ENCODE results near the gene PHACTR2.

The PHACTR2 gene

DNA sequence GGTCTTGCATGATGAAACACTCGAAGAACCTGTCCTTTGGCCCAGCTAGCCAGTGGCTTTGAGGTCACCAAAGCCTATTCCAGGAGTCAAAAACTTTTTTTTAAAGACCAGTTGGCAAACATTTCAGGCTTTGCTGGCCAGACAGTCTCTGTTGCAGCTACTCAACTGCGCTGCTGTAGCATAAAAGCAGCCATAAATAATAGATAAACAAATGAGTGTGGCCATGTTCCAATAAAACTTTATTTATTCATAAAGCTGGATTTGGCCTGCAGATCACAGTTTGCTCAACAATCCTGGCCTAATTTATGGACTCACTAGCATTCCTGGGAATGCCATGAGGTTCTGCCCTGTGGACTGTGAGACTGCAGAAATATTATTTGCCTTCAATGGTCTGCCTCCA, 96.6 kb downstream of the PHACTR2 start:
- Mint-ChIP-seq H3K4me1 (peaks cover 20% of the 10 kb centered on the region), H3K27ac (peak overlapping the region; percentile 43), H3K36me3 (ENCODE audit: low read depth) (peaks cover 25% of the 10 kb centered on the region), H3K27me3 (ENCODE audit: low read depth, poor library complexity) (no peaks in the 10 kb centered on the region), H3K4me3 (no peak overlapping the region), H3K9me3 (no peaks in the 10 kb centered on the region)
- no peak for TF ChIP-seq CTCF (IDR thresholded peaks at IDR 0.05)
- DNase-seq: no peak

- peaks cover 20% of the 10 kb centered on the region for H3K4me1 Mint-ChIP-seq
- TF ChIP-seq CTCF (IDR thresholded peaks at IDR 0.05): no peak
- no peak overlapping the region for H3K4me3 Mint-ChIP-seq
- H3K27me3 Mint-ChIP-seq (ENCODE audit: low read depth, poor library complexity): no peaks in the 10 kb centered on the region
- H3K9me3 Mint-ChIP-seq: no peaks in the 10 kb centered on the region
- DNase-seq: no peak
- H3K27ac Mint-ChIP-seq: peak overlapping the region; percentile 43
- peaks cover 17% of the 10 kb centered on the region for H3K36me3 Mint-ChIP-seq (ENCODE audit: low read depth)
These were observed 97.6 kb downstream of the PHACTR2 start for GRCh38 chr6:143775336-143775735.

GRCh38 chr6:143778926-143779325, 101.2 kb downstream of the PHACTR2 start:
- H3K4me1 Mint-ChIP-seq: peaks cover 13% of the 10 kb centered on the region
- DNase-seq: no peak
- no peak overlapping the region for H3K4me3 Mint-ChIP-seq
- no peaks in the 10 kb centered on the region for H3K9me3 Mint-ChIP-seq
- no peak for TF ChIP-seq CTCF (IDR thresholded peaks at IDR 0.05)
- H3K36me3 Mint-ChIP-seq (ENCODE audit: low read depth): peaks cover 32% of the 10 kb centered on the region
- no peaks in the 10 kb centered on the region for H3K27me3 Mint-ChIP-seq (ENCODE audit: low read depth, poor library complexity)
- H3K27ac Mint-ChIP-seq: no peak overlapping the region

GRCh38 chr6:143782481-143782880, 104.7 kb downstream of the PHACTR2 start:
- no peaks in the 10 kb centered on the region for H3K4me1 Mint-ChIP-seq
- TF ChIP-seq CTCF (IDR thresholded peaks at IDR 0.05): no peak
- no peak overlapping the region for H3K4me3 Mint-ChIP-seq

GRCh38 chr6:143783077-143783476, 105.3 kb downstream of the PHACTR2 start:
- H3K36me3 Mint-ChIP-seq (ENCODE audit: low read depth): peaks cover 62% of the 10 kb centered on the region
- no peak overlapping the region for H3K4me3 Mint-ChIP-seq

More at GRCh38 chr6:143782481-143782880, 104.7 kb downstream of the PHACTR2 start:
- Mint-ChIP-seq H3K9me3 (peaks cover 30% of the 10 kb centered on the region), H3K27ac (no peak overlapping the region), H3K27me3 (ENCODE audit: low read depth, poor library complexity) (no peaks in the 10 kb centered on the region), H3K36me3 (ENCODE audit: low read depth) (peaks cover 63% of the 10 kb centered on the region)
- no peak for DNase-seq

More at GRCh38 chr6:143783077-143783476, 105.3 kb downstream of the PHACTR2 start:
- Mint-ChIP-seq H3K27me3 (ENCODE audit: low read depth, poor library complexity) (no peaks in the 10 kb centered on the region), H3K4me1 (no peaks in the 10 kb centered on the region), H3K27ac (no peak overlapping the region), H3K9me3 (peaks cover 30% of the 10 kb centered on the region)
- no peak for DNase-seq
- no peak for TF ChIP-seq CTCF (IDR thresholded peaks at IDR 0.05)

All from nephron progenitor cell (in vitro differentiated cells).